Ovary (tissue), 9 donors: ENCODE results near the gene RNPC3. TPM values are rescaled to one million over a fixed set of nuclear protein-coding genes. Genes with fewer than 3 reads are reported as not detected.
"Not testable (repeated sequence)": the region's sequence is repeated elsewhere in the genome, so short reads cannot be mapped to it uniquely, and the experiment has no call there.

Experiments
- DNase-seq, 5 donors: peaks; one replicate each; pipeline ENCODE4 v3.0.0-alpha.2; 2019 to 2020
- H3K27ac ChIP-seq, 2 donors: fragments of 200-600 bp; one replicate each; pipeline versions ENCODE4 v1.5.1 to v1.8.0; 2019 to 2022
- H3K27me3 ChIP-seq: fragments of 200-600 bp; one replicate; pipeline ENCODE4 v1.8.0; 2022
- H3K36me3 ChIP-seq: fragments of 200-600 bp; sonication (generic); one replicate; pipeline ENCODE4 v1.5.1; 2019
- H3K4me1 ChIP-seq: one replicate; pipeline ENCODE4 v1.8.1; 2013; ENCODE audit warnings: mild to moderate bottlenecking, moderate library complexity; ENCODE audit not compliant: insufficient read depth
- H3K4me3 ChIP-seq: fragments of 200-600 bp; sonication (generic); one replicate; pipeline ENCODE4 v1.5.1; 2017
- H3K9me3 ChIP-seq, 2 donors: fragments of 200-600 bp in 1 of 2; sonication (generic) in 1 of 2; one replicate each; pipeline versions ENCODE4 v1.5.1 to v1.8.1; 2013 to 2019; ENCODE audit warnings: mild to moderate bottlenecking in 1 of 2, moderate library complexity in 1 of 2
- EP300 ChIP-seq: sonication (generic); formaldehyde crosslinking; IDR thresholded peaks from one replicate; pipeline ENCODE4 v1.6.1; 2017; ENCODE audit warnings: antibody characterized with exemption
- POLR2A ChIP-seq: fragments of 450-650 bp; IDR thresholded peaks from one replicate; pipeline ENCODE4 v1.6.1; 2017; ENCODE audit warnings: antibody characterized with exemption, mild to moderate bottlenecking, moderate library complexity
- WGBS, 3 donors: extraction: QIAGEN DNeasy Blood & Tissue Kit in 1 of 3; methylation state at CpG; one replicate each; pipeline versions ENCODE4 v1.1.5 to v1.1.7; 2013 to 2017; 5-methylcytosine and 5-hydroxymethylcytosine counted together
- intact Hi-C, 4 donors: fragments of 100-400 bp; cut with DNase I; formaldehyde crosslinking; loops; one replicate each; pipeline versions ENCODE4 v1.11.0 to v1.15.1; 2022 to 2023
- polyA plus RNA-seq, 2 donors: library from polyadenylated mRNA; stranded (reverse); fragments of 200-250 nt in 1 of 2; fragments of 350-450 nt in 1 of 2; fragmentation: Illumina TruSeq in 1 of 2; extraction: RNeasy Lipid Tissue Mini Kit (QIAGEN cat#74804) in 1 of 2; gene quantifications; one replicate each; pipeline ENCODE4 v1.2.3, GENCODE V29; 2013 to 2014
- total RNA-seq, 7 donors: library from RNA; depleted of rRNA in 2 of 7; stranded (reverse); fragments of >200 nt in 2 of 7; fragmentation: NEBNext Ultra II Directional in 3 of 7; extraction: Animal tissue kit (Norgen Biotek cat#: 25700) in 3 of 7; gene quantifications; one replicate each; pipeline versions ENCODE4 v1.1.0 to v1.2.4, GENCODE V29; 2016 to 2023
- TF ChIP-seq, protein P1 (sequence below), 3 donors: fragments of 450-650 bp in 2 of 3; fragments of 200-600 bp in 1 of 3; IDR thresholded peaks; one replicate each; pipeline versions ENCODE4 v1.5.1 to v1.8.0; 2016 to 2022; ENCODE audit warnings: antibody characterized with exemption in 3 of 3, mild to moderate bottlenecking in 1 of 3
- donor health status: DM: no; HTN: no; CAD: no; lungs with moderate emphysema.
- donor health status: DM: no; HTN: no; CAD: no.
- donor health status: Bipolar disorder and iron deficiency.
- donor health status: DM: yes; HTN: yes; CAD: no.
- donor health status: DM: no; HTN: no; CAD: no.
- donor health status: DM: yes; HTN: yes; CAD: no.

The RNPC3 gene
- total and polyA plus RNA-seq, 9 donors = 20.7 to 70.2 (median 30.7) TPM

DNA sequence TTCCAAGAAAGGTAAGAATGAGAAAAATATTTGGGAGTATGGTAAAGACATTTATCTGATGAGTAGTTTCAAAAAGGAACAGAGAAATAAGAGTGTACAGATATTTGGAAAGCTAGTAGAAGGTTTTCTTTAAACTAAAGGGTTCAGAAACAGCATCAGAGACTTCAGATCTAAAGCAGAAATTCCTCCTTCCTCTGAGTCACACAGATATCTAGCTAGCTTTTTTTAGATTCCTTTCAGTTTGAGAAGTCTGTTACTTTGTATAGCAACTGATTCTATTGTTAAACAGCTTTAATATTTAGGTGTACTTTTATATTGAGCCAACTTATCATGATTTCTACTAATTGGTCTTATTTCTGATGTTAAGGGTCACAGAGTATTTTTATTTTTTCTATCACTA lies 50.6 kb downstream of the RNPC3 start:
- Histone ChIP-seq H3K4me1 (no peaks in the 10 kb centered on the region), H3K27me3 (no peaks in the 10 kb centered on the region), H3K9me3 (no peaks in the 10 kb centered on the region), H3K27ac (no peak overlapping the region), H3K4me3 (no peak overlapping the region), H3K36me3 (no peaks in the 10 kb centered on the region)
- intact Hi-C loops = no loop called here
- DNase-seq = no peak
- TF ChIP-seq, protein P1, sequence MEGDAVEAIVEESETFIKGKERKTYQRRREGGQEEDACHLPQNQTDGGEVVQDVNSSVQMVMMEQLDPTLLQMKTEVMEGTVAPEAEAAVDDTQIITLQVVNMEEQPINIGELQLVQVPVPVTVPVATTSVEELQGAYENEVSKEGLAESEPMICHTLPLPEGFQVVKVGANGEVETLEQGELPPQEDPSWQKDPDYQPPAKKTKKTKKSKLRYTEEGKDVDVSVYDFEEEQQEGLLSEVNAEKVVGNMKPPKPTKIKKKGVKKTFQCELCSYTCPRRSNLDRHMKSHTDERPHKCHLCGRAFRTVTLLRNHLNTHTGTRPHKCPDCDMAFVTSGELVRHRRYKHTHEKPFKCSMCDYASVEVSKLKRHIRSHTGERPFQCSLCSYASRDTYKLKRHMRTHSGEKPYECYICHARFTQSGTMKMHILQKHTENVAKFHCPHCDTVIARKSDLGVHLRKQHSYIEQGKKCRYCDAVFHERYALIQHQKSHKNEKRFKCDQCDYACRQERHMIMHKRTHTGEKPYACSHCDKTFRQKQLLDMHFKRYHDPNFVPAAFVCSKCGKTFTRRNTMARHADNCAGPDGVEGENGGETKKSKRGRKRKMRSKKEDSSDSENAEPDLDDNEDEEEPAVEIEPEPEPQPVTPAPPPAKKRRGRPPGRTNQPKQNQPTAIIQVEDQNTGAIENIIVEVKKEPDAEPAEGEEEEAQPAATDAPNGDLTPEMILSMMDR (IDR thresholded peaks at IDR 0.05) = no peak
- no peak for TF ChIP-seq EP300
- TF ChIP-seq POLR2A = no peak

DNA sequence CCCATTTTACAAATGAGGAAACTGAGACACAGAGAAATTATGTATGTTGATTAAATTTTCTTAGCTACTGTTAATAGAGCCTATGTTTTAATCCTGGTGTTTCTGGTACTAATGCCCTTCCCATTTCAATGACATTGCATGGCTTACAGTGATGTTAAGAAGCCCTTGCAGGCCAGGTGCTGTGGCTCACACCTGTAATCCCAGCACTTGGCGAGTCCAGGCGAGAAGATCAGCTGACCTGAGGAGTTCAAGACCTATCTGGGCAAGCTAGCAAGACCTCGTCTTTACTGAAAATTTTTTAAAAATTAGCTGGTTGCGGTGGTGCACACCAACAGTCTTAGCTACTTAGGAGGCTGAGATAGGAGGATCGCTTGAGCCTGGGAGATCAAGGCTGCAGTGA lies 51.3 kb downstream of the RNPC3 start:
- H3K9me3 ChIP-seq, H3K27me3 ChIP-seq, H3K4me3 ChIP-seq, H3K27ac ChIP-seq, DNase-seq, H3K4me1 ChIP-seq, H3K36me3 ChIP-seq, intact Hi-C loops: not testable (repeated sequence)
- 89 to 99% (median 92%) methylated on average over 3 to 5 of the region's 5 CpGs for WGBS, 3 donors

DNA sequence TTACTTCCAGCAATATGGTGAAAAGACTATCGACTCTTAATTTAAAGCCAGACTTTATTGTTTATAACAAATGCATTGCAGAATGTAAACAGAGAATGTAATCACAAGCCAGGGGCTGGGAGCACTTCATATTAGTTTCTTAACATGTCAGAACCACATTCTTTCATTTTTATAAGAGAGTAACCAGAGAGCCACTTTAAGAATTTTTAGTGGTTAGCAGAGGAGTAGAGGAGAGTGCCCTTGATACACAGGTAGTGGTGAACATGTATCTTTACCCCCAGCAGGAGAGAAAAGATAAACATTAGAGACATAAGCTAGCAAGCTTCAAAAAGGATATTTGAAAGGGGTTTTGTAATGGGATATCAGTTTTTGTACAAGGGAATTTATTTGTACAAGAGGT lies 57.0 kb downstream of the RNPC3 start:
- DNase-seq = no peak
- no peaks in the 10 kb centered on the region for H3K36me3 ChIP-seq
- H3K9me3 ChIP-seq = no peaks in the 10 kb centered on the region
- H3K4me1 ChIP-seq = no peaks in the 10 kb centered on the region
- H3K27me3 ChIP-seq = no peaks in the 10 kb centered on the region
- 9 to 40% (median 12%) methylated on average over 1 of the region's 1 CpG for WGBS, 3 donors
- no peak overlapping the region for H3K4me3 ChIP-seq
- no peak overlapping the region for H3K27ac ChIP-seq
- no peak for TF ChIP-seq POLR2A
- TF ChIP-seq, protein P1 (IDR thresholded peaks at IDR 0.05) = no peak
- intact Hi-C loops = no loop called here

DNA sequence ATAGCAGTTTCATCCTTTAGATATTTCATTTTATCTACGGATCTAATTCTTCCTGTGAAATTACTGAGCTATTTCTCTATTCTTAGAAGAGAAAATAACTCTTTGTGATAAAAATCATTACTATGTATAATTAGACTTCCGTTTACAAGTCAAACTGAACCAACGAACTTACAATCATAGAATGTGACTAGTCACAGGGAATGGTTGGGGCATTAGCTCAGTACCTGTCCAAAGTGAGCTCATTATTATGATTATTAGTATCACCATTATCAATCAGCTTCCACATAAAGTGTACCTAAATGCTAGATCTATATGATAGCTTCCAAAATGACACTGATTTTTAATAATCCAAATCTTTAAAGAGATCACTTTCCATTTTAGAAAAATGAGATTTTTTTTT lies 58.4 kb downstream of the RNPC3 start:
- no peak overlapping the region for H3K27ac ChIP-seq
- H3K9me3 ChIP-seq = no peaks in the 10 kb centered on the region
- H3K4me1 ChIP-seq = no peaks in the 10 kb centered on the region
- no peak overlapping the region for H3K4me3 ChIP-seq
- no peaks in the 10 kb centered on the region for H3K27me3 ChIP-seq
- WGBS, 3 donors = 84 to 91% (median 91%) methylated on average over 3 of the region's 3 CpGs
- no peak for DNase-seq
- intact Hi-C loops = no loop called here
- H3K36me3 ChIP-seq = no peaks in the 10 kb centered on the region
- TF ChIP-seq EP300 (no peak), POLR2A (no peak)
- TF ChIP-seq, protein P1 (IDR thresholded peaks at IDR 0.05) = no peak

DNA sequence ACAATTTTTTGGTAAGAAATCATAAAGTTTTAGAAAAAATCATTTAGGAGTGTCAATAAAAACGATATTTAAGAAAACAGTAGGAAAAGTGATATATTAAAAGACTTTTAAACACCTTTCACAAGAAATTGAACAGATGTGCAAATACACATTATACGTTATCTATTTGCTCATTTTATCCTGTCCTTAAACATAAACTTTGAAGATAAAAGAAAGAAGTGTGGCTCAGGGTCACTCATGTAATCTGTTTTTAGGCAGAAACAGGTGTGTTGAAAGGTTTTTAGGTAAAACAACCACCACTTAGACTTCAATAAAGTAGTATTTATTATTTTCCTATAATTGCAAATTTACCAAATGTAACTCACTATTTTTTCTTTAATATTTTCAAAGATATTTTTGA lies 59.0 kb downstream of the RNPC3 start:
- 75 to 88% (median 78%) methylated on average over 2 of the region's 2 CpGs for whole genome bisulfite sequencing, 3 donors
- H3K4me3 ChIP-seq = no peak overlapping the region
- no peak overlapping the region for H3K27ac ChIP-seq
- intact Hi-C loops = no loop called here
- H3K27me3 ChIP-seq = no peaks in the 10 kb centered on the region
- H3K36me3 ChIP-seq = no peaks in the 10 kb centered on the region
- DNase-seq = no peak
- no peak for TF ChIP-seq EP300
- TF ChIP-seq, protein P1 (IDR thresholded peaks at IDR 0.05) = no peak
- no peak for TF ChIP-seq POLR2A
- no peaks in the 10 kb centered on the region for H3K9me3 ChIP-seq
- no peaks in the 10 kb centered on the region for H3K4me1 ChIP-seq

DNA sequence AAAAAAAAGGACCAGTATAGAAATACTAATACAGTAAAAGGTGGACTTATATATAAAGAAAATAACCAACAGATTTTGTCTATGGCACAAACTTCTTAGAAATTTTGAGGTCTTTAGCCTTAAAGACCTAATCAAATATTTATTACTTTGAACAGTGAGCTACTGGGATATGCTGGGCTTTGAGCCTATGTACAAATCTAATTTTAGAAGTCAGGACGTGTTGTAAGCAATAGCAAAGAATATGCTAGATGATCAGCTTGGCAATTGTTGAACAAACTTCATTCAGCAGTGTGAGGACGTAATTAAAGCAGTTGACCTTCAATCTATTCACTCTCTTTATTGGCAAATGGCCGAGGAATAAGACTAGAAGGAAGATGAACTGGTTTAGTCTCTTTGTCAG lies 77.2 kb downstream of the RNPC3 start:
- H3K9me3 ChIP-seq, H3K4me1 ChIP-seq, DNase-seq, intact Hi-C loops, H3K27me3 ChIP-seq, H3K36me3 ChIP-seq, H3K4me3 ChIP-seq, H3K27ac ChIP-seq: not testable (repeated sequence)
- no CpG with 5 or more reads among the region's 3 CpGs for WGBS, 3 donors
